ENCODE data around the gene SLC25A25.
A peak's percentile ranks its signal among the peaks of the same experiment; 100 is the strongest.

The SLC25A25 gene

GRCh38 chr9:128091144-128091543 lies 23.1 kb downstream of the SLC25A25 start:
- Mint-ChIP-seq H3K27me3 (no peaks in the 10 kb centered on the region), H3K4me3 (no peak overlapping the region), H3K4me1 (ENCODE audit: low read depth) (peaks cover 75% of the 10 kb centered on the region), H3K36me3 (ENCODE audit: low read depth) (peaks cover 17% of the 10 kb centered on the region), H3K9me3 (no peaks in the 10 kb centered on the region), H3K27ac (peak overlapping the region; percentile 17)
- intact Hi-C loops (cut with micrococcal nuclease) = loop anchor here (5.0 kb wide), 1 partner anchor 39 kb away; no protein-coding TSS in a partner anchor

- H3K27ac Mint-ChIP-seq = peak overlapping the region; percentile 78
- H3K9me3 Mint-ChIP-seq = no peaks in the 10 kb centered on the region
- H3K4me1 Mint-ChIP-seq (ENCODE audit: low read depth) = peaks cover 78% of the 10 kb centered on the region
- H3K36me3 Mint-ChIP-seq (ENCODE audit: low read depth) = peaks cover 15% of the 10 kb centered on the region
- H3K27me3 Mint-ChIP-seq = no peaks in the 10 kb centered on the region
- intact Hi-C loops (cut with micrococcal nuclease) = loop anchor here (5.0 kb wide), 1 partner anchor 39 kb away; no protein-coding TSS in a partner anchor
- peak overlapping the region; percentile 54 for H3K4me3 Mint-ChIP-seq
Measured at GRCh38 chr9:128091571-128091970, 23.5 kb downstream of the SLC25A25 start.

- Mint-ChIP-seq H3K27me3 (no peaks in the 10 kb centered on the region), H3K9me3 (no peaks in the 10 kb centered on the region), H3K27ac (peak overlapping the region; percentile 96), H3K4me3 (peak overlapping the region; percentile 54), H3K36me3 (ENCODE audit: low read depth) (peaks cover 15% of the 10 kb centered on the region), H3K4me1 (ENCODE audit: low read depth) (peaks cover 83% of the 10 kb centered on the region)
- intact Hi-C loops (cut with micrococcal nuclease) = loop anchor here (2.0 to 5.0 kb wide), 2 partner anchors 14 to 40 kb away; no protein-coding TSS in a partner anchor
Measured at GRCh38 chr9:128092199-128092977, 24.4 kb downstream of the SLC25A25 start.

DNA sequence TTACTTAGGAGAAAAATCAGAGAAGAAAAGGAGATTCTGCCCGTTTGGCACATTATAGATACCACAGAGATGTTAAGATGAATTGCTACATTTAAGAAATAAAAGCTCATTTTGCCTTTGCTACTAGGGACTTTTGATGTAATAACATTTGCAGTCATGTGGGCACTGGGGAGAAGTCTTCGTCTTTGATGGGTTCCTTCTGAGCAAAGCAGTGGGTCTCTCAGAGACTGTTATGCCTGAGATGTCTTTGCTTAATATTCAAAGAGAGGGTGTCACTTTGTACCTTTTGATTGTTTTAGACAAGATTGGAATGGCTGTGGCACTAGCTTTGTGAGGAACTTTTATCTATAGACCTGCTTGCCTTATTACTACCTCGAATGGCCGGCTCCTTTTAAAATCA lies 25.0 kb downstream of the SLC25A25 start:
- H3K27ac Mint-ChIP-seq = peak overlapping the region; percentile 96
- no peaks in the 10 kb centered on the region for H3K9me3 Mint-ChIP-seq
- no peaks in the 10 kb centered on the region for H3K27me3 Mint-ChIP-seq
- H3K4me1 Mint-ChIP-seq (ENCODE audit: low read depth) = peaks cover 83% of the 10 kb centered on the region
- H3K4me3 Mint-ChIP-seq = peak overlapping the region; percentile 64
- intact Hi-C loops (cut with micrococcal nuclease) = loop anchor here (2.0 to 5.0 kb wide), 2 partner anchors 14 to 41 kb away; no protein-coding TSS in a partner anchor
- peaks cover 15% of the 10 kb centered on the region for H3K36me3 Mint-ChIP-seq (ENCODE audit: low read depth)

DNA sequence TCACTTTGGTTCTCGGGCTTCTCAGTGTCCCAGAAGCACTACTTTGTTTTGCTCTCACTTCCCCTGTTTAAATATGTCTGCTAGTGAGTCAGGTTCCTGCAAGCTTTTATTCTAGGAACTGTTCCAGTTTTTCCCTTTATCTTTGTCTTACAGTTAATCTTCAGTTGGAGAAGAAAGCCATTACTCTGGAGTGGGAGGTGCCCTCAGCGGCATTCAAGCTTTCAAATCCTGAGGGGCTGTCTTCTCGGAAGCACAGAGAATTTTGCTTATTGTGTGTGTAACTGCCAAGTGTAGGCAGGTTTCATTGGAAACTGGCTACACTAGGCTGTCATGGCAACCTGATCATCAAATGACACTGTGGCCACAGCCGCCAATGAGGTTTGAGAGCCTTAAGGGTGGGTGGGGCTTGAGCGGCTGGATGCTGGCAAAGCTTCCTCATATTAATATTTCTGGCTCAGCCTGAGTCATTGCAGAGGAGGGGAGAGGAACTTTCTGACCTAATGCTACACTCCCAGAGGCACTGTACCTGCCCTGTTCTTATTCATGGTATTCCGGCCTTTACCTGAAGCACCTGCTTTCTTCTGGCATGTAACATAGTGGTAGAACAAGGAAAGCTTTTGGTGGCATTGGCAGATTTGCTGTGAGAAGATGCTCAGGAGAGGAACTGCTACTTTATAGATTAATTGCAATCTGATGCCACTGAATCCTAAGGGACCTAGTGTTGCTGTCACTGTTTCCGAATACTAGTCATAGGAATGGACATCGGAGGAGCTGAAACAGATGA lies 26.3 kb downstream of the SLC25A25 start:
- H3K36me3 Mint-ChIP-seq (ENCODE audit: low read depth) = peaks cover 27% of the 10 kb centered on the region
- peaks cover 86% of the 10 kb centered on the region for H3K4me1 Mint-ChIP-seq (ENCODE audit: low read depth)
- H3K4me3 Mint-ChIP-seq = peak overlapping the region; percentile 64
- no peaks in the 10 kb centered on the region for H3K27me3 Mint-ChIP-seq
- intact Hi-C loops (cut with micrococcal nuclease) = loop anchor here (5.0 kb wide), 1 partner anchor 42 kb away; no protein-coding TSS in a partner anchor
- H3K27ac Mint-ChIP-seq = peak overlapping the region; percentile 96
- no peaks in the 10 kb centered on the region for H3K9me3 Mint-ChIP-seq

- H3K4me3 Mint-ChIP-seq = peak overlapping the region; percentile 13
- intact Hi-C loops (cut with micrococcal nuclease) = loop anchor here (5.0 kb wide), 1 partner anchor 43 kb away; no protein-coding TSS in a partner anchor
- H3K27me3 Mint-ChIP-seq = no peaks in the 10 kb centered on the region
- H3K27ac Mint-ChIP-seq = peak overlapping the region; percentile 96
- H3K9me3 Mint-ChIP-seq = no peaks in the 10 kb centered on the region
- peaks cover 32% of the 10 kb centered on the region for H3K36me3 Mint-ChIP-seq (ENCODE audit: low read depth)
- peaks cover 86% of the 10 kb centered on the region for H3K4me1 Mint-ChIP-seq (ENCODE audit: low read depth)
Measured at GRCh38 chr9:128094950-128095544, 27.0 kb downstream of the SLC25A25 start.

DNA sequence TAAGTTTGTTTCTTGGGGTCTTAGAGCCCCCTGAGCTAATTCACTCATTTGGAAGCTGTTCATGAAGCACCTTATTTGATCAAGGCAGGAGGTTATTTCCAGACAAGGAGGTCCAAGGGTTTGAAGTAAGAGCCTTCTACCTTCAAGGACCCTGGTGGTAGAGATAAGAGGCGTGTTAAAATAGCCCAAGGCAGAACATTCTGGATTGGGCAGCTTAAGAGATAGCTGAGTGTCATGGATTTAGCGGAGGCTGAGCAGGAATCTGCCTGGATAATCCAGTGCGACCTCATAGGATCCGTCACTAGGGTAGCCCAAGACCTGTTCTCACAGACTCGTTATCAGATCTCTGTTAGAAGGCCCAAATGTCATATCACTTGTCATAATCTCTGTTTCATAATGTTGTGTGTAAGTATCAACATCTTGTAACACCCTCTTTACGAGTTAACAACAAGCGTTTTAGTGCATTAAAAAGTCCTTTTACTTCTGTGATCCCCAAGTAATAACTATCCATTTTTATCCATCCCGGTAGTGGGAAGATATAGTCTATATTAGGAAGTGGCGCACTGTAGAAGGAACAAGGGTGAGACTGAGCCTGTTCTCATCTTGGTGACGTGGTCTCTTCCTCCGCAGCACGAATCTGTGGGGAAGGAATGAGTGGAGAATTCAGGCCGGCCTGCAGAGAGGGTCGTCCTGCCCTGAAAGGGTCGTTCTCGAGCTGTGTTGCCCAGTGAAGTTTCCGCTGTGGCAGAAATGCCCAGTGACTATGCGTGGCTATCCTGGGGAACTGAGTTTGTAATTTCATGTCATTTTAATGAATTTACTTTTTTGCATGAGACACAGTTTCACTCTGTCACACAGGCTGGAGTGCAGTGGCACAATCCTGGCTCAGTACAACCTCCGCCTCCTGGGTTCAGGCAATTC lies 28.8 kb downstream of the SLC25A25 start:
- intact Hi-C loops (cut with micrococcal nuclease) = no loop called here
- H3K9me3 Mint-ChIP-seq = no peaks in the 10 kb centered on the region
- peak overlapping the region; percentile 6 for H3K4me3 Mint-ChIP-seq
- peaks cover 87% of the 10 kb centered on the region for H3K4me1 Mint-ChIP-seq (ENCODE audit: low read depth)
- H3K36me3 Mint-ChIP-seq (ENCODE audit: low read depth) = peaks cover 45% of the 10 kb centered on the region
- H3K27ac Mint-ChIP-seq = peak overlapping the region; percentile 95
- H3K27me3 Mint-ChIP-seq = no peaks in the 10 kb centered on the region

DNA sequence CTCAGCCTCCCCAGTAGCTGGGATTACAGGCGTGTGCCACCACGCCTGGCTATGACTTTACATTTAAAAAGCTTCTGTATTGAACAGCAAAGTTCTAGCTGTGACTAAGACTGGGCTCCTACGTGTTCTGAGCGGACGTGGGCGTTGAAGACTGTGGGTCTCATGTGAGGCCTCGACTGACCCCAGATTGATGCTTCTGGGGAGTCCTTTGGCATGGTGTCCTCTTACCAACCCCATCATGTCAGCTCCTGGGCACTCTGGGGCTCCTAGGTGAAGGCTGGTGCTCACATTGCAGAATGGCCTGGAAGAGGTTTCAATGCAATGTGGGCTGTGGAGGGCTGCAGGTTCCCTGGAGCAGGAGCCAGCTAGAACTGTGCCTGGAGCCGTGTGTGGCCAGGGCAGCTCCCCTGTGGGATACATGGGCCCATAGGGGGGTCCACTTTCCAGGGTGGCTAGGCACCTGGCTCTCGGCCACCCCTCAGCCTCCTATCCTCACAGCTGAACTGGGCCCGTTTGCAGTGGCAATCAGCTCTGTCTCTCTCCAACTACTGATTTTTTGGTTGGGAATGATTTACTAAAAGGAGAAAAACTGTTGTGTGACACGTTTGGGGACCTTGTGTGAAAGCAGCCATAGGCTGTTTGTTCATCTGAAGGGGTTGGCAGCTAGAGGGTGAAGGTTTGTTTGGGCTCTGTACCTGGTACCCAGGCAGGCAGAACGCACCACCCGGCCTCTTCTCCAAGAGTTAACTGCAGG lies 29.7 kb downstream of the SLC25A25 start:
- H3K36me3 Mint-ChIP-seq (ENCODE audit: low read depth) = peaks cover 47% of the 10 kb centered on the region
- peaks cover 87% of the 10 kb centered on the region for H3K4me1 Mint-ChIP-seq (ENCODE audit: low read depth)
- H3K9me3 Mint-ChIP-seq = no peaks in the 10 kb centered on the region
- H3K27ac Mint-ChIP-seq = peak overlapping the region; percentile 95
- intact Hi-C loops (cut with micrococcal nuclease) = no loop called here
- peak overlapping the region; percentile 97 for H3K4me3 Mint-ChIP-seq
- no peaks in the 10 kb centered on the region for H3K27me3 Mint-ChIP-seq

DNA sequence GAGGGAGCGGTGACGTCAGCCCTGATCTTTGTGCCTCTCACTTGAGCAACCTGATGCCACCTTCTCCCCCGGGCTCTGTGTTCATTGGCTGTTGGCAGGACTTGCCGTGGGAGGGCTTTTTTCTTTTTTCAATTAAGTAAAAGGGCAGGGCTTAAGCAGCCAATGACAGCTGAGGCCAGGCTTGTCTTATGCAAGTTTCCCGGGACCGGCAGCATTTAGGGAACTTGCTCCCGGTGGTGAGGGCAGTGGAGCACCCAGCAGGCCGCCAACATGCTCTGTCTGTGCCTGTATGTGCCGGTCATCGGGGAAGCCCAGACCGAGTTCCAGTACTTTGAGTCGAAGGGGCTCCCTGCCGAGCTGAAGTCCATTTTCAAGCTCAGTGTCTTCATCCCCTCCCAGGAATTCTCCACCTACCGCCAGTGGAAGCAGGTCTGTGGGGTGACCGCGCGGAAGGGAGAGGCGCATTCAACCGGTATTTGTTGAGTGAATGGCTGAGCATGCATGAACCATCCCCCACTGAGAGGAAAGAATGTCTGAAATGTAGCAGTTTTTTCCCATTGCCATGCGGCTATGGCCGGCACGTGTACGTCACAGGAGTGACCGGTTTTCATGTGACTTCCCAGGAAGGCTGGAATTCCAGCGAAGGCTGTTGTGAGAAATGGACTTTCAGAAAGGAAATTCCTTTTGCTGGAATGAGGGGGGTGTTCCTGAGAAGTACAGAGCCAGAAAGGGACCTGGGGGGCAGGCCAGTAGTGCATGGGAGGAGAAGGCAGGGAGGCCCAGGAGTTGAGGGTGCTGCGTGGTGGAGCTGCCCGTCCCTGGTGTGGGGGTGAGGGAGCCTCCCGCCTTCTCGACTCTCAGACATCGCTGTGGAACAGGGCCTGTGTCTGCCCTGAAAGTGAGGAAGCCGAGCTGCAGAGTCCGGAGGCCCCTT lies 30.5 kb downstream of the SLC25A25 start:
- peaks cover 56% of the 10 kb centered on the region for H3K36me3 Mint-ChIP-seq (ENCODE audit: low read depth)

DNA sequence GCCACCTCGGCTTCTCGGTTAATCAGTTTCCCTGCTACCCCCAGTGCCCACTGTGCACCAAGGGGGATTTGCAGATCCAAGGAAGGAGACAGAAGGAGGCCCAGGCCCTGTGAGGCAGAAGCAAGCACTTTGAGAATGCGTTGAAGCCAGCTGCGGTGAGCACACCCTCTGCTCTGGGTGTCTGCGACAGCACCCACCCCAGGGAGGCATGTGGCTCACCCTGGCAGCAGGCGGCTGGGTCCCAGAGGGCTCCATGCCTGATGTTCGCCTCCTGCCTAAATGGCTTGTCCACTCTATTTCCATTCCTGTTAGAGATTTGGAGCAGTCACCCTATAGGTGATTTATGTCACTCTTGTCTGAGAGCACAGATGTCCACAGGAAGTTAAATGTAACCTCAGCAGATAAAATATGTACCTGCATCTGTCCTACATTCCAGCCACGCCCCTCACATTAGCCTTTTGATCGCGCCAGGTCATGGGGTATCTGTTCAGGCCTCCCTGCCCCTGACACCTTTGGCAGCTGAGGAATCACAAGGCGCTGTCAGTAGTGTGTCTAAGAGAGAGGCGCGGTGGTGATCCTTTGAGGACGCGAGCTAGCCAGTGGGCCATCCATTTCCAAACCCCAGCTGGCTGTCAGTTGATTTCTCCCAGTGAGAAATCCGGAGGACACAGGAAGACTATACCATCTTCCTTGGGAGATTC lies 31.3 kb downstream of the SLC25A25 start:
- intact Hi-C loops (cut with micrococcal nuclease) = no loop called here
- Mint-ChIP-seq H3K27ac (peak overlapping the region; percentile 95), H3K4me1 (ENCODE audit: low read depth) (peaks cover 88% of the 10 kb centered on the region), H3K27me3 (no peaks in the 10 kb centered on the region), H3K36me3 (ENCODE audit: low read depth) (peaks cover 64% of the 10 kb centered on the region), H3K9me3 (no peaks in the 10 kb centered on the region), H3K4me3 (peak overlapping the region; percentile 97)

More for the DNA sequence above, 30.5 kb downstream of the SLC25A25 start:
- Mint-ChIP-seq H3K9me3 (no peaks in the 10 kb centered on the region), H3K27me3 (no peaks in the 10 kb centered on the region), H3K27ac (peak overlapping the region; percentile 95), H3K4me3 (peak overlapping the region; percentile 97), H3K4me1 (ENCODE audit: low read depth) (peaks cover 84% of the 10 kb centered on the region)
- intact Hi-C loops (cut with micrococcal nuclease) = no loop called here

GRCh38 chr9:128099932-128100491 lies 32.0 kb downstream of the SLC25A25 start:
- no peaks in the 10 kb centered on the region for H3K27me3 Mint-ChIP-seq
- peaks cover 84% of the 10 kb centered on the region for H3K4me1 Mint-ChIP-seq (ENCODE audit: low read depth)
- H3K4me3 Mint-ChIP-seq = peak overlapping the region; percentile 97
- intact Hi-C loops (cut with micrococcal nuclease) = no loop called here
- H3K9me3 Mint-ChIP-seq = no peaks in the 10 kb centered on the region
- H3K27ac Mint-ChIP-seq = peak overlapping the region; percentile 95
- H3K36me3 Mint-ChIP-seq (ENCODE audit: low read depth) = peaks cover 66% of the 10 kb centered on the region
